H1 (cell line): Measurements from ENCODE around the gene WNT7A.

Source experiments
- CBX8 ChIP-seq: fragments of 300-800, 300-1000 bp; sonication (generic); IDR thresholded peaks from 2 replicates; pipeline ENCODE4 v1.7.1; 2016; ENCODE audit warnings: low read depth, low read length, borderline replicate concordance
- POLR2AphosphoS5 ChIP-seq: IDR thresholded peaks from 2 replicates; pipeline ENCODE4 v1.6.1; 2011; ENCODE audit warnings: low read depth, low read length
- TF ChIP-seq, protein P1 (sequence below), 3 experiments: IDR thresholded peaks; 1 replicate in 2 of 3; 2 replicates in 1 of 3; pipeline versions ENCODE4 v1.5.1 to v1.6.1; 2011; ENCODE audit warnings: low read length in 3 of 3, mild to moderate bottlenecking in 3 of 3, inconsistent platforms in 2 of 3, low read depth in 1 of 3, moderate library complexity in 1 of 3; ENCODE audit not compliant: insufficient read depth in 1 of 3; ENCODE audit errors: control extremely low read depth in 1 of 3

DNA sequence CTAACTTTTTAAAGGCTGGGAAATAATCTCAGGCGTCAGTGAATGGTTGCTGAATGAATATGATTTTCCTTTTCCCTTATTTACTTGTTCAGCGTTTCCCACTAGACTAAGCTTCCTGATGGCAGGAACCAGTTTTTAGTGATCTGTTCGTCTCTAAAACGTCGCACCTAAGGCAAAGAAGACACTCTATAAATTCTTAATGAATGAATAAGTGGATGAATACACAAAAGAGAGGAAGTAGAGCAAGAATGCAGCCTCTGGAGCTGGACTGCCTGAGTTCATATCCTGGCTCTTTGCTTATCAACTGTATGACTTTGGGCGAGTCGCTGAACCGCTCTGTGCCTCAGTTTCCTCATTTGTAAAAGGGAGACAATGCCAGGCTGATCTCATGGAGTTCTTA lies 38.7 kb downstream of the WNT7A start:
- TF ChIP-seq, protein P1, sequence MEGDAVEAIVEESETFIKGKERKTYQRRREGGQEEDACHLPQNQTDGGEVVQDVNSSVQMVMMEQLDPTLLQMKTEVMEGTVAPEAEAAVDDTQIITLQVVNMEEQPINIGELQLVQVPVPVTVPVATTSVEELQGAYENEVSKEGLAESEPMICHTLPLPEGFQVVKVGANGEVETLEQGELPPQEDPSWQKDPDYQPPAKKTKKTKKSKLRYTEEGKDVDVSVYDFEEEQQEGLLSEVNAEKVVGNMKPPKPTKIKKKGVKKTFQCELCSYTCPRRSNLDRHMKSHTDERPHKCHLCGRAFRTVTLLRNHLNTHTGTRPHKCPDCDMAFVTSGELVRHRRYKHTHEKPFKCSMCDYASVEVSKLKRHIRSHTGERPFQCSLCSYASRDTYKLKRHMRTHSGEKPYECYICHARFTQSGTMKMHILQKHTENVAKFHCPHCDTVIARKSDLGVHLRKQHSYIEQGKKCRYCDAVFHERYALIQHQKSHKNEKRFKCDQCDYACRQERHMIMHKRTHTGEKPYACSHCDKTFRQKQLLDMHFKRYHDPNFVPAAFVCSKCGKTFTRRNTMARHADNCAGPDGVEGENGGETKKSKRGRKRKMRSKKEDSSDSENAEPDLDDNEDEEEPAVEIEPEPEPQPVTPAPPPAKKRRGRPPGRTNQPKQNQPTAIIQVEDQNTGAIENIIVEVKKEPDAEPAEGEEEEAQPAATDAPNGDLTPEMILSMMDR (IDR thresholded peaks at IDR 0.05; ENCODE audit: control extremely low read depth in 1 of 3, insufficient read depth in 1 of 3, low read depth in 1 of 3, low read length in 3 of 3): no peak
- no peak for TF ChIP-seq CBX8
- no peak for TF ChIP-seq POLR2AphosphoS5
